Neural progenitor cell (in vitro differentiated cells): ENCODE measurements around the gene CHCT1. TPM values are rescaled to one million over a fixed set of nuclear protein-coding genes. Genes with fewer than 3 reads are reported as not detected.
"Not testable (repeated sequence)": the region's sequence is repeated elsewhere in the genome, so short reads cannot be mapped to it uniquely, and the experiment has no call there.

Experiments used
- DNase-seq: peaks from one replicate; pipeline ENCODE4 v3.0.0-alpha.2; 2016; ENCODE audit warnings: low spot score
- H2AFZ ChIP-seq: fragments of 200-600 bp; sonication (generic); replicated peaks from 2 replicates; pipeline ENCODE4 v1.6.1; 2016; ENCODE audit warnings: antibody characterized with exemption
- H3F3A ChIP-seq: fragments of 200-600 bp; sonication (generic); 2 replicates; pipeline ENCODE4 v1.6.1; 2016; ENCODE audit warnings: antibody characterized with exemption, low read depth
- H3K27ac ChIP-seq: fragments of 200-600 bp; sonication (generic); 2 replicates; pipeline ENCODE4 v1.5.1; 2016; ENCODE audit warnings: mild to moderate bottlenecking
- H3K27me3 ChIP-seq: fragments of 200-600 bp; sonication (generic); 2 replicates; pipeline ENCODE4 v1.6.1; 2016; ENCODE audit warnings: mild to moderate bottlenecking, moderate library complexity
- H3K36me3 ChIP-seq: fragments of 200-600 bp; sonication (generic); 2 replicates; pipeline ENCODE4 v1.5.1; 2016
- H3K4me1 ChIP-seq: fragments of 200-600 bp; sonication (generic); 2 replicates; pipeline ENCODE4 v1.6.1; 2016; ENCODE audit warnings: mixed run types
- H3K4me2 ChIP-seq: fragments of 200-600 bp; sonication (generic); 2 replicates; pipeline ENCODE4 v1.6.1; 2016
- H3K4me3 ChIP-seq: fragments of 200-600 bp; sonication (generic); 2 replicates; pipeline ENCODE4 v1.5.1; 2016
- H3K79me2 ChIP-seq: fragments of 200-600 bp; sonication (generic); 2 replicates; pipeline ENCODE4 v1.6.1; 2016; ENCODE audit warnings: low read depth
- H3K9ac ChIP-seq: fragments of 200-600 bp; sonication (generic); 2 replicates; pipeline ENCODE4 v1.6.1; 2016
- H3K9me3 ChIP-seq: fragments of 200-600 bp; sonication (generic); 2 replicates; pipeline ENCODE4 v1.5.1; 2016; ENCODE audit warnings: low read depth
- H4K20me1 ChIP-seq: fragments of 200-600 bp; sonication (generic); 2 replicates; pipeline ENCODE4 v1.6.1; 2016; ENCODE audit warnings: low read depth
- H3K27ac Mint-ChIP-seq: 3 replicates; pipeline ENCODE4 v1.8.0; 2021; ENCODE audit warnings: mixed read lengths
- H3K27me3 Mint-ChIP-seq: 2 replicates; pipeline ENCODE4 v1.8.0; 2022; ENCODE audit warnings: low read depth, mild to moderate bottlenecking, inconsistent platforms, moderate library complexity, mixed read lengths; ENCODE audit not compliant: insufficient read depth
- H3K36me3 Mint-ChIP-seq: 3 replicates; pipeline ENCODE4 v1.8.0; 2021; ENCODE audit warnings: mixed read lengths
- H3K4me1 Mint-ChIP-seq: 3 replicates; pipeline ENCODE4 v1.8.0; 2021; ENCODE audit warnings: mixed read lengths
- H3K4me3 Mint-ChIP-seq: 3 replicates; pipeline ENCODE4 v1.8.0; 2021; ENCODE audit warnings: mild to moderate bottlenecking, moderate library complexity, mixed read lengths
- H3K9me3 Mint-ChIP-seq: 3 replicates; pipeline ENCODE4 v1.8.0; 2020; ENCODE audit warnings: mixed read lengths
- CTCF ChIP-seq: fragments of 200-600 bp; sonication (generic); IDR thresholded peaks from 2 replicates; pipeline ENCODE4 v1.5.1; 2017; ENCODE audit warnings: antibody characterized with exemption, mild to moderate bottlenecking
- EZH2 ChIP-seq: fragments of 200-600 bp; sonication (generic); IDR thresholded peaks from 2 replicates; pipeline ENCODE4 v1.6.1; 2017; ENCODE audit warnings: antibody characterized with exemption, mild to moderate bottlenecking, moderate library complexity
- EZH2phosphoT487 ChIP-seq: fragments of 200-600 bp; sonication (generic); IDR thresholded peaks from 2 replicates; pipeline ENCODE4 v1.6.1; 2017; ENCODE audit warnings: antibody characterized with exemption
- total RNA-seq: library from RNA; depleted of rRNA; stranded (reverse); fragments of >200 nt; gene quantifications from 2 replicates; pipeline ENCODE4 v1.2.3, GENCODE V29; 2015; ENCODE audit warnings: low replicate concordance

Gene CHCT1
- total RNA-seq, 1 donor from 2014 or later: not detected

- not testable (repeated sequence) for H3K4me1 ChIP-seq, H3K4me2 ChIP-seq, H3K36me3 Mint-ChIP-seq, H4K20me1 ChIP-seq, H3F3A ChIP-seq, DNase-seq, H3K36me3 ChIP-seq, H2AFZ ChIP-seq, H3K9ac ChIP-seq, H3K9me3 ChIP-seq, H3K27ac Mint-ChIP-seq, H3K79me2 ChIP-seq, H3K27ac ChIP-seq, H3K27me3 ChIP-seq, H3K4me1 Mint-ChIP-seq, H3K4me3 ChIP-seq, H3K4me3 Mint-ChIP-seq
- H3K9me3 Mint-ChIP-seq: peaks cover 17% of the 10 kb centered on the region
- H3K27me3 Mint-ChIP-seq: peaks cover 11% of the 10 kb centered on the region
These were observed 11.0 kb downstream of the CHCT1 start for GRCh38 chr17:60433021-60433997.

GRCh38 chr17:60435244-60436167 lies 13.2 kb downstream of the CHCT1 start:
- H3K36me3 ChIP-seq: no peaks in the 10 kb centered on the region
- H3K36me3 Mint-ChIP-seq: no peaks in the 10 kb centered on the region
- H3K4me1 ChIP-seq: no peaks in the 10 kb centered on the region
- no peak overlapping the region for H3K4me3 Mint-ChIP-seq
- H3K4me1 Mint-ChIP-seq: no peaks in the 10 kb centered on the region
- H3K4me3 ChIP-seq: no peak overlapping the region
- no peaks in the 10 kb centered on the region for H3F3A ChIP-seq
- H3K9me3 Mint-ChIP-seq: peaks cover 17% of the 10 kb centered on the region
- H2AFZ ChIP-seq: peak overlapping the region; percentile 81
- TF ChIP-seq CTCF (peak; percentile 92), EZH2 (no peak), EZH2phosphoT487 (no peak)
- H3K27ac Mint-ChIP-seq: no peak overlapping the region
- peak; percentile 80 for DNase-seq
- H3K9me3 ChIP-seq: no peaks in the 10 kb centered on the region
- H3K79me2 ChIP-seq: no peaks in the 10 kb centered on the region
- H3K4me2 ChIP-seq: no peak overlapping the region
- H3K27me3 Mint-ChIP-seq: peaks cover 11% of the 10 kb centered on the region
- H3K9ac ChIP-seq: no peak overlapping the region
- H3K27ac ChIP-seq: no peak overlapping the region
- no peaks in the 10 kb centered on the region for H4K20me1 ChIP-seq
- H3K27me3 ChIP-seq: no peaks in the 10 kb centered on the region

- TF ChIP-seq EZH2phosphoT487 (no peak), CTCF (no peak), EZH2 (no peak)
- Histone ChIP-seq H3K27ac (no peak overlapping the region), H3K9ac (no peak overlapping the region), H3K36me3 (no peaks in the 10 kb centered on the region), H4K20me1 (no peaks in the 10 kb centered on the region), H3K4me1 (no peaks in the 10 kb centered on the region), H3K79me2 (no peaks in the 10 kb centered on the region), H3K4me2 (no peak overlapping the region), H3K9me3 (no peaks in the 10 kb centered on the region), H2AFZ (no peak overlapping the region), H3K27me3 (no peaks in the 10 kb centered on the region), H3K4me3 (no peak overlapping the region), H3F3A (no peaks in the 10 kb centered on the region)
- DNase-seq: no peak
- H3K27ac Mint-ChIP-seq: no peak overlapping the region
- no peak overlapping the region for H3K4me3 Mint-ChIP-seq
- peaks cover 17% of the 10 kb centered on the region for H3K9me3 Mint-ChIP-seq
- H3K27me3 Mint-ChIP-seq: peaks cover 9% of the 10 kb centered on the region
- no peaks in the 10 kb centered on the region for H3K4me1 Mint-ChIP-seq
- no peaks in the 10 kb centered on the region for H3K36me3 Mint-ChIP-seq
These were observed 14.4 kb downstream of the CHCT1 start for GRCh38 chr17:60436676-60437075.
